Mesenchymal stem cell (in vitro differentiated cells and primary cell): ENCODE measurements around the gene TSSC4.

Experiments
- DNase-seq: peaks from one replicate; pipeline ENCODE4 v3.0.0-alpha.2; 2013
- H2AFZ ChIP-seq: one replicate; pipeline ENCODE4 v1.6.1; 2013; ENCODE audit warnings: low read depth, mild to moderate bottlenecking, control low read depth, inconsistent platforms, low read length, moderate library complexity
- H2AK5ac ChIP-seq: 2 replicates; pipeline ENCODE4 v1.6.1; 2013; ENCODE audit warnings: low read length, moderate library complexity, mild to moderate bottlenecking, inconsistent platforms; ENCODE audit not compliant: severe bottlenecking
- H2BK120ac ChIP-seq: one replicate; pipeline ENCODE4 v1.6.1; 2013; ENCODE audit warnings: low read depth, mild to moderate bottlenecking, inconsistent platforms, low read length, moderate library complexity
- H2BK12ac ChIP-seq, 2 experiments: one replicate each; pipeline ENCODE4 v1.6.1; 2013; ENCODE audit warnings: inconsistent platforms in 2 of 2, low read length in 2 of 2, mild to moderate bottlenecking in 2 of 2, moderate library complexity in 2 of 2, control low read depth in 1 of 2
- H2BK15ac ChIP-seq: one replicate; pipeline ENCODE4 v1.6.1; 2013; ENCODE audit warnings: mild to moderate bottlenecking, low read depth, inconsistent platforms; ENCODE audit not compliant: poor library complexity, severe bottlenecking
- H2BK5ac ChIP-seq: 2 replicates; pipeline ENCODE4 v1.6.1; 2013; ENCODE audit warnings: low read depth, mild to moderate bottlenecking, low read length, control low read depth, inconsistent platforms; ENCODE audit not compliant: poor library complexity, severe bottlenecking
- H3K14ac ChIP-seq, 2 experiments: one replicate each; pipeline ENCODE4 v1.6.1; 2013; ENCODE audit warnings: inconsistent platforms in 2 of 2, low read length in 2 of 2, control low read depth in 1 of 2, mild to moderate bottlenecking in 1 of 2, moderate library complexity in 1 of 2
- H3K18ac ChIP-seq, 2 experiments: one replicate each; pipeline ENCODE4 v1.6.1; 2013; ENCODE audit warnings: inconsistent platforms in 2 of 2, low read length in 2 of 2, control low read depth in 1 of 2, low read depth in 1 of 2, mild to moderate bottlenecking in 1 of 2
- H3K23ac ChIP-seq, 2 experiments: one replicate each; pipeline ENCODE4 v1.6.1; 2013; ENCODE audit warnings: inconsistent platforms in 2 of 2, low read length in 2 of 2, mild to moderate bottlenecking in 2 of 2, moderate library complexity in 2 of 2, control low read depth in 1 of 2
- H3K27ac ChIP-seq: 2 replicates; pipeline ENCODE4 v1.5.1; 2013; ENCODE audit warnings: mild to moderate bottlenecking, moderate library complexity, low read length, control low read depth, inconsistent platforms; ENCODE audit not compliant: poor library complexity, severe bottlenecking
- H3K27me3 ChIP-seq, 2 experiments: 2 replicates each; pipeline versions ENCODE4 v1.6.1 to v1.7.0; 2013; ENCODE audit warnings: low read length in 2 of 2, mild to moderate bottlenecking in 2 of 2, moderate library complexity in 2 of 2, control low read depth in 1 of 2, inconsistent platforms in 1 of 2; ENCODE audit not compliant: control insufficient read depth in 1 of 2, insufficient read depth in 1 of 2
- H3K36me3 ChIP-seq, 2 experiments: 2 replicates each; pipeline versions ENCODE4 v1.6.1 to v1.7.0; 2013; ENCODE audit warnings: low read length in 2 of 2, control low read depth in 1 of 2, inconsistent platforms in 1 of 2, low read depth in 1 of 2, mild to moderate bottlenecking in 1 of 2; ENCODE audit not compliant: insufficient read depth in 2 of 2, control insufficient read depth in 1 of 2
- H3K4ac ChIP-seq, 2 experiments: one replicate each; pipeline ENCODE4 v1.6.1; 2013; ENCODE audit warnings: inconsistent platforms in 2 of 2, low read length in 2 of 2, mild to moderate bottlenecking in 2 of 2, moderate library complexity in 2 of 2, control low read depth in 1 of 2, low read depth in 1 of 2
- H3K4me1 ChIP-seq: 2 replicates; pipeline ENCODE4 v1.6.1; 2013; ENCODE audit warnings: low read depth, low read length, control low read depth; ENCODE audit not compliant: control insufficient read depth, insufficient read depth
- H3K4me2 ChIP-seq: 2 replicates; pipeline ENCODE4 v1.6.1; 2013; ENCODE audit warnings: low read length, mild to moderate bottlenecking, inconsistent platforms; ENCODE audit not compliant: poor library complexity, severe bottlenecking
- H3K4me3 ChIP-seq, 2 experiments: 2 replicates each; pipeline versions ENCODE4 v1.5.1 to v1.7.0; 2013; ENCODE audit warnings: low read length in 2 of 2, mild to moderate bottlenecking in 2 of 2, control low read depth in 1 of 2, low read depth in 1 of 2; ENCODE audit not compliant: insufficient read depth in 1 of 2
- H3K79me1 ChIP-seq: replicated peaks from 2 replicates; pipeline ENCODE4 v1.6.1; 2013; ENCODE audit warnings: mild to moderate bottlenecking, control low read depth, low read length, inconsistent platforms; ENCODE audit not compliant: poor library complexity, severe bottlenecking
- H3K9ac ChIP-seq: 2 replicates; pipeline ENCODE4 v1.7.0; 2013; ENCODE audit warnings: mild to moderate bottlenecking, low read length, moderate library complexity
- H3K9me3 ChIP-seq: 2 replicates; pipeline ENCODE4 v1.7.0; 2013; ENCODE audit warnings: mild to moderate bottlenecking, low read length; ENCODE audit not compliant: control insufficient read depth
- H4K8ac ChIP-seq: one replicate; pipeline ENCODE4 v1.6.1; 2013; ENCODE audit warnings: inconsistent platforms, mild to moderate bottlenecking, low read length, moderate library complexity
- H4K91ac ChIP-seq: one replicate; pipeline ENCODE4 v1.6.1; 2013; ENCODE audit warnings: mild to moderate bottlenecking, low read length, inconsistent platforms
- WGBS: methylation state at CpG from one replicate; pipeline ENCODE4 v1.1.7; 2013; ENCODE audit warnings: mixed read lengths; 5-methylcytosine and 5-hydroxymethylcytosine counted together

The TSSC4 gene

DNA sequence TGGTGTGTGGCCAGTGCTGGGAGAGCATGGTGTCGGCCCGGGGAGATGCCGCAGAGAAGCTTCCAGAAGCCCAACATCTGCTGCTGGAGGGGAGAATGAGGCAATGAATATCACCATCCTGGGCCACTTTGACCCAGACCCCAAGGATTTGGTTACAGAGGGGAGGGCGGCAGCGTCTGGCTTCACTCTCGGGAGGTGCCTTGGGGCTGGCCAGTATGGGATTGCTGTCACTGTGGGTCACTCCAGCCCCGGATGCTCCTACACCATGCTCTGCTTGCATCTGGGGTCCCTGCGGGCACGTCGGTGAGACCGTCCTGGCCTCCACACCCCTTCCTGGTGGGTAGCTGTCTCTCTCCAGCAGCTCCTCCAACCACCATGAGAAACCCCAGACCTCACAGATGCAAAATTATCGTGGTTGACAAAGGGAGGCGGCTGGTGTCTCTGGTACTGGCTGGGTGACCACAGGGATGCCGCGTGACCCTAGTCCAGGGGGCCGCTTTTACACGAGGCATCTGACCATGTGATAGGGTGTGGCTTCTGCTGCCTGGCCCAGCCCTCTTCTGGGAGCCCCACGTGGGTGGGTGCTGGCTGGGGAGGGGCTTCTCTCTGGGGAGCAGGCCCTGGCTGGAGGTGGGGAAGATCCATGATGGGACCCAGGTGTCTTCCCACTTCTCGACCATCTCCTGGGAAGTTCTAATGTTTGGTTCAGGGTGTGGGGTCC is 49.9 kb downstream of the TSSC4 start:
- Histone ChIP-seq H2BK15ac (peak overlapping the region; percentile 60), H2BK120ac (no peak overlapping the region), H3K36me3 (no peaks in the 10 kb centered on the region), H3K9me3 (no peaks in the 10 kb centered on the region), H3K23ac (no peak overlapping the region), H4K91ac (no peak overlapping the region), H3K4ac (no peak overlapping the region), H3K9ac (no peak overlapping the region), H3K18ac (no peak overlapping the region), H3K14ac (no peak overlapping the region), H3K4me3 (no peak overlapping the region), H2BK5ac (no peak overlapping the region), H3K27ac (no peak overlapping the region), H3K27me3 (peaks cover 67 to 83% of the 10 kb centered on the region in 2 experiments), H3K4me2 (no peak overlapping the region), H2AFZ (no peak overlapping the region), H3K79me1 (no peaks in the 10 kb centered on the region), H2BK12ac (no peak overlapping the region), H2AK5ac (no peak overlapping the region), H4K8ac (no peak overlapping the region), H3K4me1 (peaks cover 1% of the 10 kb centered on the region)
- WGBS, result 84% methylated on average over 19 of the region's 19 CpGs
- no peak for DNase-seq

DNA sequence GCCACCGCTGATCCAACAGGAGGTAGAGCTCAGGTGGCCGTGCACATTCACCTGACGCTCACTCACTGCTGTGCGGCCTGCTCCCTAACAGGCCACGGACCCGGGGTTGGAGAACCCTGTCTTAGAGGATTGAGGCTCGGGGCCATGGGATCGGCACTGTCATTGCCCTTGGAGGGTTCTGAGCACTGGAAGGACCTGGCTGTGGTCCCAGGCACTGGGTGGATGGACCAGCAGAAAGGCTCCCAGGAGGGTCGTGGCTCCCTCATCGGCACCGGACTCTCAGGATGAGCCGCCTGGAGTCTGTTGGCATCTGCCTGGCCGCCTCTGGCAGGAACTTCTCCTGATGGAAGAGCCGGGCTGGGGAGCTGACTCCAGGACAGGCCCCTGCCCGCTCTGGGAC is 50.8 kb downstream of the TSSC4 start:
- Histone ChIP-seq H3K27ac (no peak overlapping the region), H3K9me3 (peaks cover 3% of the 10 kb centered on the region), H2BK120ac (no peak overlapping the region), H3K4ac (no peak overlapping the region), H3K27me3 (peaks cover 59 to 74% of the 10 kb centered on the region in 2 experiments), H4K91ac (no peak overlapping the region), H3K23ac (no peak overlapping the region), H2AFZ (no peak overlapping the region), H4K8ac (no peak overlapping the region), H3K4me2 (no peak overlapping the region), H3K36me3 (no peaks in the 10 kb centered on the region), H3K9ac (no peak overlapping the region), H3K4me3 (no peak overlapping the region), H2BK12ac (no peak overlapping the region), H3K79me1 (no peaks in the 10 kb centered on the region), H2AK5ac (no peak overlapping the region), H3K14ac (no peak overlapping the region), H3K18ac (no peak overlapping the region), H2BK5ac (no peak overlapping the region), H3K4me1 (no peaks in the 10 kb centered on the region), H2BK15ac (no peak overlapping the region)
- WGBS, result 86% methylated on average over 15 of the region's 15 CpGs
- no peak for DNase-seq

DNA sequence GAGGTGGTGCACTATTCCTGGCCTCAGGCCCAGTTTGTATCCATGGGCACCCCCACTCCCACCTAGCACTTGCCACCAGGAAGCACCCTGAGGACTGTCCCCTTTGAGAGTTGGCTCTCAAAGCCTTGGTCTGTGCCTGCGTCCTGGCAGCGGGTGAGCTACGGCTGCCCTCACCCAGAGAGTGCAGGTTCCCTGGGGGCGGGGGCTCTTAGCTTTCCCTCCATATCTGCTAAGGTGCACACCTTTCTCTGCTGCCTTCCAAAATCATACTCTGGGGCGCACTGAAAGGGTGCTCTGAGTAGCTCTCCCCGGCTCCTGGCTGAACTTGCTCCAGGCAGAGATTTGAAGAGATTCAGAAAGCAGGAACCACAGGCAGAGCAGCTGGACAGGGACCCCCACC is 51.4 kb downstream of the TSSC4 start:
- H2BK120ac ChIP-seq, result no peak overlapping the region
- no peak overlapping the region for H3K18ac ChIP-seq
- H3K36me3 ChIP-seq, result no peaks in the 10 kb centered on the region
- no peak overlapping the region for H4K91ac ChIP-seq
- H3K9ac ChIP-seq, result no peak overlapping the region
- no peak overlapping the region for H3K27ac ChIP-seq
- H3K4ac ChIP-seq, result no peak overlapping the region
- no peak overlapping the region for H2BK12ac ChIP-seq
- no peak overlapping the region for H2BK15ac ChIP-seq
- no peak overlapping the region for H3K4me2 ChIP-seq
- no peaks in the 10 kb centered on the region for H3K4me1 ChIP-seq
- H2AK5ac ChIP-seq, result no peak overlapping the region
- H2BK5ac ChIP-seq, result no peak overlapping the region
- no peak overlapping the region for H3K14ac ChIP-seq
- no peak for DNase-seq
- H3K23ac ChIP-seq, result no peak overlapping the region
- no peak overlapping the region for H4K8ac ChIP-seq
- 77% methylated on average over 6 of the region's 6 CpGs for WGBS
- H3K4me3 ChIP-seq, result no peak overlapping the region
- H3K9me3 ChIP-seq, result peaks cover 3% of the 10 kb centered on the region
- no peak overlapping the region for H2AFZ ChIP-seq
- H3K27me3 ChIP-seq, result peaks cover 53 to 69% of the 10 kb centered on the region in 2 experiments
- no peaks in the 10 kb centered on the region for H3K79me1 ChIP-seq

DNA sequence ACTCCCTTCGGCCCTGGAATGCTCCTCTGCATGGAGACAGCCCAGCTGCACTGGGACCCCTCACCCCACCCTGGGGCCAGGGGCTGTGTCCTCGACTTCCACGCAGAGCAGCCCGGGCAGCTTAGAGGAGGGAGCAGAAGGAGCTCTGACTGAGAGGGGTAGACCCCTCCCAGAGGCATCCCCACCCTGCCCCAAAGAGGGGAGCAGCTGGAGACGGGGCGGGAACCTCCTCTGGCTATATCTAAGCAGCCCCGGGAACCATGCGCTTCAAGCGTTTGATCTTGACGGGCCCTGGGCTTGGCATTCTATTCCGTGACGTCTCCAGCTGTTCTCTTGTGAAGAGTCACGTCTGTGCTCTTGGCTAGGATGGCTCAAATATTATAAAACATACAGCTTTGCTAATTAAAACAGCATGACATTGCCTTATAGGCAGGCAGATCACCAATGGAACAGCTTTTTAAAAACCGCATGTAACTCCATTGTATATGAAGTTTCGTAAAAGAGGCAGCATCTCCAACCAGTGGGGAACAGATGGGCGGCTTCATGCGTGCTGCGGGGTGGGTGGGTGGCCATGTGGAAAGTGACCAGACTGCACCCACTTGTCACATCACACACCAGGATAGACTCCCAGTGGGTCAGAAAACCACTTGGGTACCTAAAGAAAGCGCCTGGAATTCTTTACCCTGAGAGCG is 51.9 kb downstream of the TSSC4 start:
- no peak overlapping the region for H3K4me3 ChIP-seq
- no peaks in the 10 kb centered on the region for H3K36me3 ChIP-seq
- no peak overlapping the region for H3K4me2 ChIP-seq
- H3K27me3 ChIP-seq, result peaks cover 47 to 68% of the 10 kb centered on the region in 2 experiments
- no peak for DNase-seq
- H3K23ac ChIP-seq, result no peak overlapping the region
- no peak overlapping the region for H2BK120ac ChIP-seq
- no peak overlapping the region for H4K8ac ChIP-seq
- no peak overlapping the region for H2AFZ ChIP-seq
- no peaks in the 10 kb centered on the region for H3K79me1 ChIP-seq
- no peak overlapping the region for H2BK5ac ChIP-seq
- no peak overlapping the region for H3K14ac ChIP-seq
- H3K4ac ChIP-seq, result no peak overlapping the region
- no peaks in the 10 kb centered on the region for H3K4me1 ChIP-seq
- peaks cover 3% of the 10 kb centered on the region for H3K9me3 ChIP-seq
- no peak overlapping the region for H2AK5ac ChIP-seq
- H3K9ac ChIP-seq, result no peak overlapping the region
- no peak overlapping the region for H3K27ac ChIP-seq
- no peak overlapping the region for H4K91ac ChIP-seq
- 76% methylated on average over 18 of the region's 20 CpGs for WGBS
- no peak overlapping the region for H2BK15ac ChIP-seq
- no peak overlapping the region for H3K18ac ChIP-seq
- H2BK12ac ChIP-seq, result no peak overlapping the region
